Spleen (tissue), 11 donors: ENCODE measurements around the gene ADGRV1. TPM values are rescaled to one million over a fixed set of nuclear protein-coding genes. Genes with fewer than 3 reads are reported as not detected.
"Not testable (repeated sequence)": the region's sequence is repeated elsewhere in the genome, so short reads cannot be mapped to it uniquely, and the experiment has no call there.

Experiments used
- DNase-seq: peaks from one replicate; pipeline ENCODE4 v3.0.0-alpha.2; 2020
- H3K27ac ChIP-seq, 8 donors: fragments of 200-600 bp; sonication (generic) in 7 of 8; 1 replicate in 4 of 8; 2 replicates in 4 of 8; pipeline versions ENCODE4 v1.5.0 to v1.8.0; 2016 to 2021; ENCODE audit warnings: inconsistent platforms in 4 of 8, mild to moderate bottlenecking in 4 of 8, moderate library complexity in 1 of 8
- H3K27me3 ChIP-seq, 7 donors: fragments of 200-600 bp; sonication (generic) in 6 of 7; replicated peaks in 1 of 7; 1 replicate in 4 of 7; 2 replicates in 3 of 7; pipeline versions ENCODE4 v1.5.0 to v1.8.0; 2016 to 2021; ENCODE audit warnings: inconsistent platforms in 3 of 7, mild to moderate bottlenecking in 1 of 7
- H3K36me3 ChIP-seq, 6 donors: fragments of 200-600 bp; sonication (generic) in 5 of 6; 1 replicate in 4 of 6; 2 replicates in 2 of 6; pipeline versions ENCODE4 v1.5.0 to v1.8.0; 2016 to 2021; ENCODE audit warnings: inconsistent platforms in 2 of 6
- H3K4me1 ChIP-seq, 6 donors: fragments of 200-600 bp; sonication (generic) in 5 of 6; 1 replicate in 3 of 6; 2 replicates in 3 of 6; pipeline versions ENCODE4 v1.5.0 to v1.8.0; 2016 to 2021; ENCODE audit warnings: inconsistent platforms in 3 of 6
- H3K4me3 ChIP-seq, 8 donors: fragments of 200-600 bp; sonication (generic) in 7 of 8; 1 replicate in 4 of 8; 2 replicates in 4 of 8; pipeline versions ENCODE4 v1.5.0 to v1.8.0; 2016 to 2021; ENCODE audit warnings: inconsistent platforms in 4 of 8, mild to moderate bottlenecking in 4 of 8, moderate library complexity in 2 of 8
- H3K9me3 ChIP-seq, 8 donors: fragments of 200-600 bp; sonication (generic) in 7 of 8; 1 replicate in 4 of 8; 2 replicates in 4 of 8; pipeline versions ENCODE4 v1.5.0 to v1.8.0; 2016 to 2021; ENCODE audit warnings: inconsistent platforms in 4 of 8
- POLR2A ChIP-seq, 3 donors: fragments of 450-650 bp; IDR thresholded peaks; one replicate each; pipeline ENCODE4 v1.5.1; 2017; ENCODE audit warnings: antibody characterized with exemption in 3 of 3, mild to moderate bottlenecking in 1 of 3
- POLR2AphosphoS5 ChIP-seq, 3 donors: sonication (generic); formaldehyde crosslinking; IDR thresholded peaks; one replicate each; pipeline ENCODE4 v1.5.1; 2017; ENCODE audit warnings: antibody characterized with exemption in 3 of 3
- WGBS, 5 donors: extraction: QIAGEN DNeasy Blood & Tissue Kit in 3 of 5; methylation state at CpG; one replicate each; pipeline versions ENCODE4 v1.1.5 to v1.1.7; 2013 to 2018; 5-methylcytosine and 5-hydroxymethylcytosine counted together
- intact Hi-C: fragments of 100-400 bp; cut with DNase I; formaldehyde crosslinking; loops from one replicate; pipeline ENCODE4 v1.15.0; 2023; ENCODE audit warnings: low total_unique reads
- polyA plus RNA-seq, 3 donors: library from polyadenylated mRNA; stranded (reverse); fragments of 200-250 nt; gene quantifications; one replicate each; pipeline ENCODE4 v1.2.1, GENCODE V29; 2013
- total RNA-seq, 7 donors: library from RNA; depleted of rRNA in 3 of 7; stranded (reverse); fragments of >200 nt in 3 of 7; fragmentation: NEBNext Ultra II Directional in 4 of 7; extraction: Animal tissue kit (Norgen Biotek cat#: 25700) in 4 of 7; gene quantifications; one replicate each; pipeline versions ENCODE4 v1.1.0 to v1.2.1, GENCODE V29; 2016 to 2021
- TF ChIP-seq, protein P1 (sequence below), 11 experiments: fragments of 200-600 bp in 7 of 11; fragments of 450-650 bp in 4 of 11; sonication (generic) in 4 of 11; IDR thresholded peaks in 8 of 11; conservative IDR thresholded peaks in 3 of 11; 1 replicate in 7 of 11; 2 replicates in 4 of 11; pipeline versions ENCODE4 v1.4.0 to v1.8.0; 2016 to 2021; ENCODE audit warnings: antibody characterized with exemption in 11 of 11, inconsistent platforms in 4 of 11, mild to moderate bottlenecking in 1 of 11
- donor health status: healthy with polysubstance abuse.
- donor health status: DM: no; HTN: no; CAD: no; lungs with moderate emphysema.
- donor health status: DM: no; HTN: no; CAD: no.
- donor health status: Bipolar disorder and iron deficiency.
- donor health status: healthy.
- donor health status: DM: no; HTN: no; CAD: no.
- donor health status: DM: yes; HTN: yes; CAD: no.

The ADGRV1 gene
- total and polyA plus RNA-seq, 10 donors = 0.08 to 0.69 (median 0.28) TPM; not detected in 3

DNA sequence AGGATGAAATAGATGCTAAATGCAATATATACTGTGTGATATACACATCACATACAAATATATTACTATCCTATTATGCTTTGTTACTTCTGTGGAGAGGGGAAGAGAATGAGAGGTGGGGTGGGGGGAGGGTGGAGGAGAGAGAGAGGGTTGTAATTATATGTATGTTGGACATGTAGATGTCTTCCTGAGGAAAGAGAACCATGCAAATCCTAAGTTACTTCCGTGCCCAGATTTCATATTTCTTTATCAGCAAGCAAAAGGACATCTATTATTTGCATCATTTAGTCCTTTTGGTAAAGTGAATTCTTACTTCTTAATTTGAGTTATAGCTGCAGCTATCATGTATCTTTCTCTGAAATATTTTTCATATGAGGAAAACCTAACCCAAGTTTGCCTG lies 187.5 kb downstream of the ADGRV1 start:
- Histone ChIP-seq H3K4me1 (no peaks in the 10 kb centered on the region), H3K27me3 (no peaks in the 10 kb centered on the region), H3K4me3 (no peak overlapping the region), H3K27ac (no peak overlapping the region), H3K36me3 (no peaks in the 10 kb centered on the region), H3K9me3 (peaks cover 0 to 5% (median 0%) of the 10 kb centered on the region in 8 donors)
- TF ChIP-seq POLR2A (IDR thresholded peaks at IDR 0.05) = no peak
- TF ChIP-seq POLR2AphosphoS5 (IDR thresholded peaks at IDR 0.05) = no peak
- DNase-seq = no peak
- intact Hi-C loops = no loop called here
- 86 to 100% (median 94%) methylated on average over 1 of the region's 1 CpG for WGBS, 5 donors

DNA sequence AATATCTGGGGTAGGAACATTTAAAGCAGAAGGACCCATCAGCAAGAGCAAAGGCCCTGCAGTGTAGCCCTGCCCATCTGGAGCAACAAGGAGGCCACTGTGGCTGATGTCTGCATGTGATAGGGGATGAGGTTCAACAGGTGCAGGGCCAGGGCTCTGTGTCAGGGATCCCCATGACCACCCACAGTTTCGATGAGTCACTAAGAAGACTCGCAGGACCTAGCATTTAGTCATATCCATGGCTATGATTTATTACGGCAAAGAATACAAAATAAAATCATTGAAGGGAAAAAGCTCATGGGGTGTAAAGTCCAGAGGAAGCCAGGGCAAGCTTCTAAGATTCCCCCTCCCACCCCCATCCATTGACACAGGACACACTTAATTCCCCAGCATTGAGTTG lies 188.6 kb downstream of the ADGRV1 start:
- H3K36me3 ChIP-seq = no peaks in the 10 kb centered on the region
- DNase-seq = no peak
- intact Hi-C loops = no loop called here
- TF ChIP-seq, protein P1, sequence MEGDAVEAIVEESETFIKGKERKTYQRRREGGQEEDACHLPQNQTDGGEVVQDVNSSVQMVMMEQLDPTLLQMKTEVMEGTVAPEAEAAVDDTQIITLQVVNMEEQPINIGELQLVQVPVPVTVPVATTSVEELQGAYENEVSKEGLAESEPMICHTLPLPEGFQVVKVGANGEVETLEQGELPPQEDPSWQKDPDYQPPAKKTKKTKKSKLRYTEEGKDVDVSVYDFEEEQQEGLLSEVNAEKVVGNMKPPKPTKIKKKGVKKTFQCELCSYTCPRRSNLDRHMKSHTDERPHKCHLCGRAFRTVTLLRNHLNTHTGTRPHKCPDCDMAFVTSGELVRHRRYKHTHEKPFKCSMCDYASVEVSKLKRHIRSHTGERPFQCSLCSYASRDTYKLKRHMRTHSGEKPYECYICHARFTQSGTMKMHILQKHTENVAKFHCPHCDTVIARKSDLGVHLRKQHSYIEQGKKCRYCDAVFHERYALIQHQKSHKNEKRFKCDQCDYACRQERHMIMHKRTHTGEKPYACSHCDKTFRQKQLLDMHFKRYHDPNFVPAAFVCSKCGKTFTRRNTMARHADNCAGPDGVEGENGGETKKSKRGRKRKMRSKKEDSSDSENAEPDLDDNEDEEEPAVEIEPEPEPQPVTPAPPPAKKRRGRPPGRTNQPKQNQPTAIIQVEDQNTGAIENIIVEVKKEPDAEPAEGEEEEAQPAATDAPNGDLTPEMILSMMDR (IDR thresholded peaks at IDR 0.05 in 8 of 11, conservative IDR thresholded peaks at IDR 0.05 in 3 of 11) = no peak
- TF ChIP-seq POLR2AphosphoS5 (IDR thresholded peaks at IDR 0.05) = no peak
- no peak for TF ChIP-seq POLR2A (IDR thresholded peaks at IDR 0.05)
- H3K27ac ChIP-seq = no peak overlapping the region
- H3K4me3 ChIP-seq = no peak overlapping the region
- H3K27me3 ChIP-seq = no peaks in the 10 kb centered on the region
- 51 to 88% (median 62%) methylated on average over 3 of the region's 3 CpGs for WGBS, 5 donors
- H3K4me1 ChIP-seq = no peaks in the 10 kb centered on the region
- H3K9me3 ChIP-seq = peaks cover 0 to 5% (median 0%) of the 10 kb centered on the region in 8 donors

DNA sequence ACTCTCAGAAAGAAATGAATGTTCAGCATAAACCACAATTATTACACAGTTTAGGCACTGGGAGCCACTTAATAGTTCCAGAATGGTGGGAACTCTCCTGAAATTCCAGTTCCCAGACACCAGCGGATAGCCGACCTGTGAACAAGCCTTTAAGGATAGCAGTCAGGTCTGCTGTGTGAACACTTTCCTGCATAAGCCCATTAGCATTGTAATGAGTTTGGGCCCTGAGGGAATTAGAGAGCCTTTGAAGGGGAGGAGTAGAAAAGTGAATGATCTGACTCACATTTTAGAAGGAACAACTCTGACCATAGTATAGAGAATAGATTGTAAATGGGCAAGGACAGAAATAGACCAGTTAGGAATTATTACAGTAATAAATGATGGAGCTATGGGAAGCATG lies 189.1 kb downstream of the ADGRV1 start:
- no peak overlapping the region for H3K27ac ChIP-seq
- intact Hi-C loops = no loop called here
- no peaks in the 10 kb centered on the region for H3K27me3 ChIP-seq
- no peaks in the 10 kb centered on the region for H3K36me3 ChIP-seq
- TF ChIP-seq, protein P1 (IDR thresholded peaks at IDR 0.05 in 8 of 11, conservative IDR thresholded peaks at IDR 0.05 in 3 of 11) = no peak
- TF ChIP-seq POLR2A (IDR thresholded peaks at IDR 0.05) (no peak), POLR2AphosphoS5 (IDR thresholded peaks at IDR 0.05) (no peak)
- no peak overlapping the region for H3K4me3 ChIP-seq
- no peaks in the 10 kb centered on the region for H3K4me1 ChIP-seq
- DNase-seq = no peak
- 89 to 96% (median 91%) methylated on average over 2 of the region's 2 CpGs for WGBS, 5 donors
- H3K9me3 ChIP-seq = peaks cover 0 to 5% (median 0%) of the 10 kb centered on the region in 8 donors

DNA sequence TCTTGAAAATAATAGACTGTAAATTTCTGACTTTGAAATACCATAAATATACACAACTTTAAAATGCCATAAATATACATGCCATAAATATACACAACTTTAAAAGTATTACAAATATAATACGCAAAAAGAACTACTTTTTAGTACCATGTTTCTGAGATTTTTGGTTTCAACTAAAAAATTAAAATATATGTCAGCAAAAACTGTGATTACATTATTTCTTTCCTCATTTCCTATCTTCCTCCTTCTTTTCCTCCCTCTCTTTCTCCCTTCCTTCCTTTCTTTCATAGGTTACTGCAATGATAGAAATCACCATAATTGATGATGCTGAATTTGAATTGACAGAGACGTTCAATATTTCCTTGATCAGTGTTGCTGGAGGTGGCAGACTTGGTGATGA lies 200.5 kb downstream of the ADGRV1 start:
- H3K36me3 ChIP-seq = no peaks in the 10 kb centered on the region
- intact Hi-C loops = no loop called here
- no peak overlapping the region for H3K27ac ChIP-seq
- H3K9me3 ChIP-seq = no peaks in the 10 kb centered on the region
- no peaks in the 10 kb centered on the region for H3K4me1 ChIP-seq
- no peak overlapping the region for H3K4me3 ChIP-seq
- no peaks in the 10 kb centered on the region for H3K27me3 ChIP-seq
- TF ChIP-seq, protein P1 (IDR thresholded peaks at IDR 0.05 in 8 of 11, conservative IDR thresholded peaks at IDR 0.05 in 3 of 11) = no peak
- TF ChIP-seq POLR2A (IDR thresholded peaks at IDR 0.05) (no peak), POLR2AphosphoS5 (IDR thresholded peaks at IDR 0.05) (no peak)
- no peak for DNase-seq
- 83 to 92% (median 87%) methylated on average over 2 of the region's 2 CpGs for WGBS, 5 donors

DNA sequence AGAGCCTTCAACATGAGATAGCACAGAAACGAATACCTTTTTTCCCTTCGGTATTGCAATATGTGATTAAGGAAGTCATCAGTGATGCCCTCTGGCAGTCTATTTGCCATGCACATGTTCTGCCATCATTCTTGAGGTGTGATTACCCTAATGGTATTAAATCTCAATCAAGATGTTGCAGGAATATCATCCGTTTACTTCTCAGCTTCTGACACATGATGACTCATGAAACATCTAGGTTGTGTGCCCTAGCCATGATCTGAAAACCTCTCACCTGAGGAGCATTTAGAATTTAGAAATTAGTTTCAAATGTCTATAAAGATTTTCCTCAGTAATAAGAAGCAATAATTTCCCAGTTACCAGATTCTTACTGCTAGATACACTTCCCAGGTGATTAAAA lies 209.1 kb downstream of the ADGRV1 start:
- H3K27ac ChIP-seq = no peak overlapping the region
- no peak overlapping the region for H3K4me3 ChIP-seq
- DNase-seq = no peak
- peaks cover 0 to 10% (median 0%) of the 10 kb centered on the region in 7 donors for H3K27me3 ChIP-seq
- TF ChIP-seq POLR2A (IDR thresholded peaks at IDR 0.05) (no peak), POLR2AphosphoS5 (IDR thresholded peaks at IDR 0.05) (no peak)
- TF ChIP-seq, protein P1 (IDR thresholded peaks at IDR 0.05 in 8 of 11, conservative IDR thresholded peaks at IDR 0.05 in 3 of 11) = no peak
- 88 to 94% (median 92%) methylated on average over 3 of the region's 3 CpGs for WGBS, 5 donors
- no peaks in the 10 kb centered on the region for H3K36me3 ChIP-seq
- no peaks in the 10 kb centered on the region for H3K4me1 ChIP-seq
- intact Hi-C loops = no loop called here
- no peaks in the 10 kb centered on the region for H3K9me3 ChIP-seq

DNA sequence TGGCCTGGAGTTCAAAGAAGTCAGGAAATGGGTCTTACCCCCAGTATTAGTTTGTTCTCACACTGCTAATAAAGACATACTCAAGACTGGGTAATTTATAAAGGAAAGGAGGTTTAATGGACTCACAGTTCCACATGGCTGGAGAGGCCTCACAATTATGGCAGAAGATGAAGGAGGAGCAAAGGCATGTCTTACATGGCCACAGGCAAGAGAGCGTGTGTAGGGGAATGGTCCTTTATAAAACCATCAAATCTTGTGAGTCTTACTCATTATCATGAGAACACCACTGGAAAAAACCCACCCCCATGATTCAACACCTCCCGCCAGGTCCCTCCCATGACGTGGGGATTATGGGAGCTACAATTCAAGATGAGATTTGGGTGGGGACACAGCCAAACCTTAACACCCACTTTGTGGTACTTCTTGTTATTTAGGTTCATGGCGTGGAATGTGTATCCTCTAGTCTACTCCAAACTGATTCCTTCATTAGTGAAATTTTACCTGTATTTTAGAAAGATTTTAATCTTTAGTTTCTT lies 211.5 kb downstream of the ADGRV1 start:
- 85 to 93% (median 90%) methylated on average over 4 of the region's 4 CpGs for WGBS, 5 donors
- DNase-seq, H3K4me3 ChIP-seq, H3K27ac ChIP-seq, H3K4me1 ChIP-seq, intact Hi-C loops, H3K9me3 ChIP-seq, H3K36me3 ChIP-seq: not testable (repeated sequence)
- H3K27me3 ChIP-seq = peaks cover 0 to 10% (median 0%) of the 10 kb centered on the region in 7 donors
